MCF 10A (cell line): ENCODE data around the gene SPDYE1. TPM values are rescaled to one million over a fixed set of nuclear protein-coding genes. Genes with fewer than 3 reads are reported as not detected.
"Not testable (repeated sequence)": the region's sequence is repeated elsewhere in the genome, so short reads cannot be mapped to it uniquely, and the experiment has no call there.

Source experiments
- BruUV-seq: library from RNA; stranded (reverse); fragments of 400-500 nt; replicated peaks from 2 replicates; lab custom pipeline; 2021; lab: Mats Ljungman, UMichigan
- CTCF ChIA-PET: fragments of 300-600 bp; sonication (Branson Sonifier 250); formaldehyde crosslinking; extraction: SDS; loops from one replicate; lab custom pipeline; 2021; ENCODE audit warnings: antibody characterized with exemption, inconsistent platforms; lab: Yijun Ruan, JAX
- POLR2A ChIA-PET: fragments of 300-600, 350-650 bp; sonication (Branson Sonifier 250); formaldehyde crosslinking; extraction: SDS; loops from one replicate; lab custom pipeline; 2020; ENCODE audit warnings: antibody characterized with exemption, inconsistent platforms; lab: Yijun Ruan, JAX
- DNase-seq: peaks from one replicate; pipeline ENCODE4 v3.0.0-alpha.2; 2018; ENCODE audit not compliant: unreplicated experiment
- H3K27ac Mint-ChIP-seq: one replicate; pipeline ENCODE4 v1.8.0; 2022; ENCODE audit warnings: mild to moderate bottlenecking, low read depth, mixed read lengths; ENCODE audit not compliant: unreplicated experiment
- H3K27me3 Mint-ChIP-seq: one replicate; pipeline ENCODE4 v1.8.0; 2022; ENCODE audit warnings: mixed read lengths; ENCODE audit not compliant: insufficient read depth, unreplicated experiment
- H3K36me3 Mint-ChIP-seq: one replicate; pipeline ENCODE4 v1.8.0; 2022; ENCODE audit warnings: mild to moderate bottlenecking, moderate library complexity, mixed read lengths; ENCODE audit not compliant: insufficient read depth, unreplicated experiment
- H3K4me1 Mint-ChIP-seq: one replicate; pipeline ENCODE4 v1.8.0; 2022; ENCODE audit warnings: mixed read lengths; ENCODE audit not compliant: insufficient read depth, unreplicated experiment
- H3K4me3 Mint-ChIP-seq: one replicate; pipeline ENCODE4 v1.8.0; 2022; ENCODE audit warnings: mild to moderate bottlenecking, moderate library complexity, mixed read lengths; ENCODE audit not compliant: unreplicated experiment
- H3K9me3 Mint-ChIP-seq: one replicate; pipeline ENCODE4 v1.8.0; 2022; ENCODE audit warnings: mixed read lengths; ENCODE audit not compliant: unreplicated experiment
- CTCF ChIP-seq: fragments of 200-600 bp; IDR thresholded peaks from one replicate; pipeline ENCODE4 v1.8.0; 2022; ENCODE audit warnings: antibody characterized with exemption, mild to moderate bottlenecking; ENCODE audit not compliant: unreplicated experiment
- intact Hi-C: fragments of 100-400 bp; cut with micrococcal nuclease; formaldehyde crosslinking; loops from 2 replicates; pipeline ENCODE4 v1.14.1; 2022
- total RNA-seq: library from RNA; stranded (reverse); gene quantifications from 2 replicates; pipeline ENCODE4 v1.2.3, GENCODE V29; 2022

Gene SPDYE1
- total RNA-seq, 1 experiment from 2014 or later = not detected

GRCh38 chr7:44018857-44019807 lies 21.4 kb downstream of the SPDYE1 start:
- TF ChIP-seq CTCF = peak; percentile 48
- BruUV-seq, intact Hi-C loops, H3K9me3 Mint-ChIP-seq, H3K27me3 Mint-ChIP-seq, H3K36me3 Mint-ChIP-seq, H3K4me1 Mint-ChIP-seq: not testable (repeated sequence)
- peak; percentile 93 for DNase-seq
- H3K4me3 Mint-ChIP-seq = peak overlapping the region; percentile 80
- ChIA-PET CTCF (interaction anchor here (0.6 to 1.6 kb wide), 14 partner anchors 29 to 471 kb away, joined by 3 to 12 read pairs (median 4); partner anchors contain the start of genes NUDCD3 and YKT6), POLR2A (interaction anchor here (0.7 to 1.2 kb wide), 4 partner anchors 25 to 501 kb away, joined by 3 to 5 read pairs (median 4); partner anchors contain the start of genes DBNL and POLD2)
- peak overlapping the region; percentile 71 for H3K27ac Mint-ChIP-seq

GRCh38 chr7:44019825-44020224 lies 22.1 kb downstream of the SPDYE1 start:
- CTCF ChIA-PET = interaction anchor here (0.6 to 1.6 kb wide), 15 partner anchors 29 to 808 kb away, joined by 3 to 12 read pairs (median 3); partner anchors contain the start of genes NUDCD3 and YKT6
- H3K27me3 Mint-ChIP-seq, H3K27ac Mint-ChIP-seq, BruUV-seq, H3K36me3 Mint-ChIP-seq, H3K4me1 Mint-ChIP-seq, H3K4me3 Mint-ChIP-seq, H3K9me3 Mint-ChIP-seq, intact Hi-C loops, DNase-seq: not testable (repeated sequence)
- POLR2A ChIA-PET = interaction anchor here (0.6 to 1.2 kb wide), 5 partner anchors 24 to 726 kb away, joined by 3 to 5 read pairs (median 4); partner anchors contain the start of genes DBNL and POLD2

- ChIA-PET CTCF (interaction anchor here (1.6 kb wide), 1 partner anchor 155 kb away, joined by 3 read pairs; no protein-coding TSS in a partner anchor), POLR2A (interaction anchor here (0.7 kb wide), 1 partner anchor 46 kb away, joined by 4 read pairs; no protein-coding TSS in a partner anchor)
- intact Hi-C loops, H3K27me3 Mint-ChIP-seq, BruUV-seq, H3K4me1 Mint-ChIP-seq, H3K9me3 Mint-ChIP-seq, DNase-seq, H3K27ac Mint-ChIP-seq, H3K36me3 Mint-ChIP-seq, H3K4me3 Mint-ChIP-seq: not testable (repeated sequence)
Measured at GRCh38 chr7:44022069-44022468, 24.4 kb downstream of the SPDYE1 start.

- BruUV-seq, H3K4me1 Mint-ChIP-seq, H3K36me3 Mint-ChIP-seq, H3K9me3 Mint-ChIP-seq, intact Hi-C loops, H3K27me3 Mint-ChIP-seq, H3K27ac Mint-ChIP-seq, H3K4me3 Mint-ChIP-seq: not testable (repeated sequence)
- POLR2A ChIA-PET = interaction anchor here (0.6 to 1.0 kb wide), 3 partner anchors 46 to 576 kb away, joined by 3 read pairs; no protein-coding TSS in a partner anchor
- peak; percentile 27 for DNase-seq
- CTCF ChIA-PET = interaction anchor here (0.6 kb wide), 1 partner anchor 988 kb away, joined by 5 read pairs; no protein-coding TSS in a partner anchor
Measured at GRCh38 chr7:44022796-44023467, 25.2 kb downstream of the SPDYE1 start.

GRCh38 chr7:44029433-44029832 lies 31.7 kb downstream of the SPDYE1 start:
- H3K4me1 Mint-ChIP-seq, H3K36me3 Mint-ChIP-seq, POLR2A ChIA-PET, BruUV-seq, H3K9me3 Mint-ChIP-seq, CTCF ChIA-PET, H3K27me3 Mint-ChIP-seq, DNase-seq, H3K4me3 Mint-ChIP-seq, H3K27ac Mint-ChIP-seq, intact Hi-C loops: not testable (repeated sequence)

DNA sequence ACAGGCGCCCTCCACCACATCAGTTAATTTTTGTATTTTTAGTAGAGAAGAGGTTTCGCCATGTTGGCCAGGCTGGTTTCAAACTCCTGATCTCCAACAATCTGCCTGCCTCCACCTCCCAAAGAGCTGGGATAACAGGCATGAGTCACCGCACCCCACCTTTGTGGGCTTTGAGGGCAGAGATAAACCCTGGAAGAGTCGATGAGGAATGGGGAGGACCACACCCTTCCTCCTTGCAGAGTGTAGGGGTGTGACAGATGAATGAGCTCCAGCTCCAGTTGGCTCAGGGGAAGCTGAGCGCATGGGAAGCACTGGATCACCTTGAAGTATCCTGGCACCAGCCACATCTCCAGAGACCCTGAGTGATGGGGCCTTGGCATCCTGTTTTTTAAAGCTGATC lies 32.3 kb downstream of the SPDYE1 start:
- BruUV-seq = not testable (repeated sequence)

DNA sequence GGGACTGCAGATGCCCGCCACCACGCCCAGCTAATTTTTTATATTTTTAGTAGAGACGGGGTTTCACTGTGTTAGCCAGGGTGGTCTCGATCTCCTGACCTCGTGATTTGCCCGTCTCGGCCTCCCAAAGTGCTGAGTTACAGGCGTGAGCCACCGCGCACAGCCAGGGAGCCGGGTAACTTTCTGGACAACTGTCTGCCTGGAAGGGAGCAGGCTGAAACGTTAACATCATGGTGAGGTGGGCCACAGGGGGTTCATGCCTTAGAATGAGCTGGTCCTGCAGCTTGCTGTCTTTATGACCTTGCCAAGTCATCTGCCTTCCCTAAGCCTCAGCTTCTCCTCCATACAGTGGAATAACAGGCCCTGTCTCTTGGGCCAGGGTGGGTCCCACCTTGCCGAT lies 33.6 kb downstream of the SPDYE1 start:
- BruUV-seq, POLR2A ChIA-PET, CTCF ChIA-PET, H3K36me3 Mint-ChIP-seq, intact Hi-C loops, H3K4me1 Mint-ChIP-seq, H3K9me3 Mint-ChIP-seq, H3K4me3 Mint-ChIP-seq, H3K27me3 Mint-ChIP-seq, DNase-seq, H3K27ac Mint-ChIP-seq: not testable (repeated sequence)

More for the DNA sequence above, 32.3 kb downstream of the SPDYE1 start:
- H3K4me3 Mint-ChIP-seq, DNase-seq, H3K36me3 Mint-ChIP-seq, intact Hi-C loops, H3K27ac Mint-ChIP-seq, H3K4me1 Mint-ChIP-seq, POLR2A ChIA-PET, H3K9me3 Mint-ChIP-seq, CTCF ChIA-PET, H3K27me3 Mint-ChIP-seq: not testable (repeated sequence)

- CTCF ChIA-PET, H3K4me3 Mint-ChIP-seq, POLR2A ChIA-PET, DNase-seq, H3K36me3 Mint-ChIP-seq, H3K27me3 Mint-ChIP-seq, H3K27ac Mint-ChIP-seq, H3K4me1 Mint-ChIP-seq, H3K9me3 Mint-ChIP-seq, intact Hi-C loops, BruUV-seq: not testable (repeated sequence)
Measured at GRCh38 chr7:44032031-44032430, 34.3 kb downstream of the SPDYE1 start.
